Measurements from ENCODE around the gene RDH12. TPM values are rescaled to one million over a fixed set of nuclear protein-coding genes. Genes with fewer than 3 reads are reported as not detected.

RDH12 gene
- total RNA-seq, 1 donor from 2014 or later, result not detected

DNA sequence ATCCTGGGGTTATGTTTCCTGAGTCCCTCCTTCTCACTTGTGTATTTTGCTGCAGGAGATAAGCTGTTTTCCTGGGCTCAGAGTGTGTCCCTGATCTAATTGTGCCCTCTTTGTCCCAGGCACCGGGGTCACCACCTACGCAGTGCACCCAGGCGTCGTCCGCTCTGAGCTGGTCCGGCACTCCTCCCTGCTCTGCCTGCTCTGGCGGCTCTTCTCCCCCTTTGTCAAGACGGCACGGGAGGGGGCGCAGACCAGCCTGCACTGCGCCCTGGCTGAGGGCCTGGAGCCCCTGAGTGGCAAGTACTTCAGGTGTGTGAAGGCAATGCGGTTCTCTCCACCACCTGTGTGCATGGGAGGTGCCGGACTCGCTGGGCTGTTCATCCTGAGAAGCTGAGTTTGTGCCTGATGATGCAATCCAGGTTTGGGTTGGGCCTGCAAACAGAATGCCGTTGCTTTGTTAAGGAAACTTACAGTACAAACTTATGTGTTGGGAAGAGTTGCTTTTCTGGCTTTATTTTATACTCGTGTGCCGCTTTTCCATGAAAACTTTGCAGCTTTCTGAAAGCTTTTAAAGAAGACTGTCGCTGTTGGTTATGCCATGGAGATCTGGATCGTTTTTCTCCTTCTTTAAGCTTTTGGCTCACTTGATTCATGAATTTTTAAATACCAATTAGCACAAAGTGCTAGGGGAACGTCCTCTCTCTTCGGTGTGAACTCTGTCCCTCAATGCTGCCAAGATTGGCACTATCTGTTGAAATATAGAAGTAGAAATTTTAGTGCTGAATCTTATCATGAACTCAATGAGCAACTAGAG is 27.6 kb downstream of the RDH12 start:
- Histone ChIP-seq H3K36me3 (no peaks in the 10 kb centered on the region), H3K4me1 (no peaks in the 10 kb centered on the region), H3K27me3 (no peaks in the 10 kb centered on the region), H3K27ac (no peak overlapping the region), H3K4me3 (no peak overlapping the region), H3K9me3 (no peaks in the 10 kb centered on the region)
- intact Hi-C loops (cut with DNase I), result no loop called here
- no peak for TF ChIP-seq CTCF (IDR thresholded peaks at IDR 0.05)
- DNase-seq (ENCODE audit: low spot score in 2 of 2), result no peak

- intact Hi-C loops (cut with DNase I), result no loop called here
- H3K27ac ChIP-seq, result no peak overlapping the region
- TF ChIP-seq CTCF (IDR thresholded peaks at IDR 0.05), result no peak
These were observed 31.9 kb downstream of the RDH12 start for GRCh38 chr14:67733616-67734015.

DNA sequence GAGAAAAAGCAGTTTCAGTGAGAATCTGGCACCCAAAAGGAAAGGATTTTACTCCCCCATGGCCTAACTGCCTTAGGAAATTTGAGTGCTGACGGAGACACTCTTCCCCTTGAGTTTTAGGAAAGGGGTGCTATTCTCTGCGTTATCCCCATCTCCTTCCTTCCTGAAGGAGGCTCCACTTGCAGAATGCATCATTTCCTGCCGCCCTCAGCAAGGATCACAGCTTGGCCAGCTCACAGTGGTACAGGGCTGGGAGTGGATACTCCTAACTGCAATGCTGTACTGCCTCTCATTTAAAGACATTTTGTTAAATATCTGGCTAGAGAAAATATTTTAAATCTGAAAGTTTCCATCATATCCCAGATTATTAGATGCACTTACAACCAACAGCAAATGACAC is 33.0 kb downstream of the RDH12 start:
- Histone ChIP-seq H3K4me1 (no peaks in the 10 kb centered on the region), H3K9me3 (no peaks in the 10 kb centered on the region), H3K27me3 (no peaks in the 10 kb centered on the region), H3K36me3 (no peaks in the 10 kb centered on the region), H3K27ac (no peak overlapping the region), H3K4me3 (no peak overlapping the region)
- TF ChIP-seq CTCF (IDR thresholded peaks at IDR 0.05), result no peak
- intact Hi-C loops (cut with DNase I), result no loop called here
- no peak for DNase-seq (ENCODE audit: low spot score in 2 of 2)

More at GRCh38 chr14:67733616-67734015, 31.9 kb downstream of the RDH12 start:
- Histone ChIP-seq H3K9me3 (no peaks in the 10 kb centered on the region), H3K36me3 (no peaks in the 10 kb centered on the region), H3K4me3 (no peak overlapping the region), H3K4me1 (no peaks in the 10 kb centered on the region), H3K27me3 (no peaks in the 10 kb centered on the region)
- no peak for DNase-seq (ENCODE audit: low spot score in 2 of 2)

- no peak overlapping the region for H3K4me3 ChIP-seq
These were observed 33.9 kb downstream of the RDH12 start for GRCh38 chr14:67735336-67736147.

DNA sequence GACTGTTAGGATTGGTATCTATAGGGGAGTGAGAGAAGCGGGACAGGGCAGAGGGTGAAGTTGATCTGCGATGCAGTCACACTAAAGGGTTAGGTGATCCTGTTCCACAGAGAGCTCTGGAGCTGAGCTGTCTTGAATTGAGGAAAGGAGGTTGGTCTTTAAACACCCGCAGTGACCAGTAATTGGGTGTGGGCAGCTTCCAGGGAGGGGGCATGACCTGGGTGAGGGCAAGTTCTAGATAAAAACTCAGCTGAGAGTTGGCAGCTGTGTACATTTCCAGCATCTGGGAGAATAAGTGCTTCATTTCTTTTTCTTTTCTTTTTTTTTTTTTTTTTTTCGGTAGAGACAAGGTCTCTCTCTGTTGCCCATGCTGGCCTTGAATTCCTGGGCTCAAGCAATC is 35.1 kb downstream of the RDH12 start:
- intact Hi-C loops (cut with DNase I), result no loop called here

More at GRCh38 chr14:67735336-67736147, 33.9 kb downstream of the RDH12 start:
- Histone ChIP-seq H3K4me1 (no peaks in the 10 kb centered on the region), H3K9me3 (no peaks in the 10 kb centered on the region), H3K27me3 (no peaks in the 10 kb centered on the region), H3K27ac (no peak overlapping the region), H3K36me3 (no peaks in the 10 kb centered on the region)
- no peak for DNase-seq (ENCODE audit: low spot score in 2 of 2)
- TF ChIP-seq CTCF (IDR thresholded peaks at IDR 0.05), result no peak
- intact Hi-C loops (cut with DNase I), result no loop called here

More for the DNA sequence above, 35.1 kb downstream of the RDH12 start:
- DNase-seq (ENCODE audit: low spot score in 2 of 2), result no peak
- Histone ChIP-seq H3K36me3 (no peaks in the 10 kb centered on the region), H3K4me3 (no peak overlapping the region), H3K9me3 (no peaks in the 10 kb centered on the region), H3K4me1 (no peaks in the 10 kb centered on the region), H3K27me3 (no peaks in the 10 kb centered on the region), H3K27ac (no peak overlapping the region)
- no peak for TF ChIP-seq CTCF (IDR thresholded peaks at IDR 0.05)

Measured in ascending aorta (tissue), 2 donors.